Measurements from ENCODE around the gene SDCCAG8. TPM values are rescaled to one million over a fixed set of nuclear protein-coding genes. Genes with fewer than 3 reads are reported as not detected.

Gene SDCCAG8
- total RNA-seq, 1 experiment from 2014 or later: 10.0 TPM

DNA sequence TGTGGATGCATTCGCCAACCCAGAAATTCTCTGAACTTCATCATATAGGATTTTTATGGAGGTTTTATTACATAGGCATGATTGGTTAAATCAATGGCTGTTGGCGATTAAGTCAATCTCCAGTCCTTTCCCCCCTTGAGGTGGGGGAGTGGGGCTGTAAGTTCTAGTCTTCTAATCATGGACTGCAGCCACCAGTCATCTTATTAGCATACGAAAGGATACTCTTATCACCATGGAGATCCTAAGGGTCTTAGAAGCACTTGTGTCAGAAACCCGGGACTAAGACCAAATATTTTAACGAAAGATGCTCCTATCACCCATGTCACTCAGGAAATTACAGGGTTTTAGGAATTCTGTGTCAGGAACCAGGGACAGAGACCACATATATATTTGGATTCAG is 36.3 kb downstream of the SDCCAG8 start:
- H2BK15ac ChIP-seq (ENCODE audit: low read depth, low read length): no peak overlapping the region
- H3K56ac ChIP-seq (ENCODE audit: insufficient read length, low read depth, low read length): no peak overlapping the region
- H3T11ph ChIP-seq (ENCODE audit: low read length): no peak overlapping the region
- H3K36me3 Mint-ChIP-seq (ENCODE audit: insufficient read depth in 1 of 3, low read depth in 3 of 3): peaks cover 0 to 3% (median 0%) of the 10 kb centered on the region in 3 experiments; a peak in 1 of 7 replicates
- no peaks in the 10 kb centered on the region; the same call in 1 of the 2 replicates for H3K4me1 ChIP-seq (ENCODE audit: insufficient read depth, low read length)
- H4K8ac ChIP-seq (replicated peaks; ENCODE audit: insufficient read length, low read depth, low read length): no peak overlapping the region
- H3K9me3 Mint-ChIP-seq: peaks cover 0 to 3% of the 10 kb centered on the region in 2 experiments; a peak in 1 of 5 replicates
- no peak overlapping the region for H2BK12ac ChIP-seq (ENCODE audit: insufficient read length, low read depth, low read length)
- no peak overlapping the region for H4K5ac ChIP-seq (ENCODE audit: insufficient read length, low read depth, low read length)
- H4K91ac ChIP-seq (ENCODE audit: insufficient read length, low read depth, low read length): no peak overlapping the region
- no peak overlapping the region for H3K27ac ChIP-seq (ENCODE audit: insufficient read length, low read depth, low read length)
- H2BK20ac ChIP-seq (ENCODE audit: low read depth, low read length, poor library complexity, severe bottlenecking): no peak overlapping the region
- no peak for DNase-seq
- no peak overlapping the region for H3K14ac ChIP-seq (ENCODE audit: insufficient read depth, low read length)
- no peaks in the 10 kb centered on the region for H3K27me3 Mint-ChIP-seq (ENCODE audit: low read depth)
- no peaks in the 10 kb centered on the region for H3K79me1 ChIP-seq (ENCODE audit: insufficient read depth, low read depth, low read length, poor library complexity, severe bottlenecking)
- H2AK5ac ChIP-seq (ENCODE audit: insufficient read length, low read length): no peak overlapping the region
- WGBS (ENCODE audit: extremely low coverage, insufficient read length, low lambda C conversion rate): no CpG with 5 or more reads among the region's 5 CpGs
- no peak overlapping the region for H3K9ac ChIP-seq (ENCODE audit: extremely low read depth, insufficient read length, low read length)
- no peak overlapping the region for H3K4me2 ChIP-seq (ENCODE audit: insufficient read depth, insufficient read length, low read length)
- H2AFZ ChIP-seq (ENCODE audit: low read length): no peak overlapping the region
- no peaks in the 10 kb centered on the region for H3K23me2 ChIP-seq (ENCODE audit: insufficient read length, low read depth, low read length, poor library complexity, severe bottlenecking)
- H3K27ac Mint-ChIP-seq: no peak overlapping the region
- peaks cover 14 to 29% of the 10 kb centered on the region in 2 experiments for H3K4me1 Mint-ChIP-seq
- H2BK5ac ChIP-seq (ENCODE audit: insufficient read length, low read length): no peak overlapping the region
- H3K79me2 ChIP-seq (ENCODE audit: insufficient read depth, low read length): no peaks in the 10 kb centered on the region
- no peaks in the 10 kb centered on the region for H3K9me3 ChIP-seq (ENCODE audit: control insufficient read depth, low read depth, low read length)
- H3K23ac ChIP-seq (ENCODE audit: insufficient read length, low read depth, low read length): no peak overlapping the region
- no peaks in the 10 kb centered on the region for H3K27me3 ChIP-seq (ENCODE audit: insufficient read depth, low read length)
- no peaks in the 10 kb centered on the region for H4K20me1 ChIP-seq (ENCODE audit: control insufficient read depth, insufficient read depth, insufficient read length)
- no peak overlapping the region for H3K18ac ChIP-seq (ENCODE audit: insufficient read length, low read depth, low read length)
- H2BK120ac ChIP-seq (ENCODE audit: low read depth, low read length, poor library complexity, severe bottlenecking): no peak overlapping the region
- no peak overlapping the region for H3K4ac ChIP-seq (ENCODE audit: low read depth, low read length)
- TF ChIP-seq, protein P1, sequence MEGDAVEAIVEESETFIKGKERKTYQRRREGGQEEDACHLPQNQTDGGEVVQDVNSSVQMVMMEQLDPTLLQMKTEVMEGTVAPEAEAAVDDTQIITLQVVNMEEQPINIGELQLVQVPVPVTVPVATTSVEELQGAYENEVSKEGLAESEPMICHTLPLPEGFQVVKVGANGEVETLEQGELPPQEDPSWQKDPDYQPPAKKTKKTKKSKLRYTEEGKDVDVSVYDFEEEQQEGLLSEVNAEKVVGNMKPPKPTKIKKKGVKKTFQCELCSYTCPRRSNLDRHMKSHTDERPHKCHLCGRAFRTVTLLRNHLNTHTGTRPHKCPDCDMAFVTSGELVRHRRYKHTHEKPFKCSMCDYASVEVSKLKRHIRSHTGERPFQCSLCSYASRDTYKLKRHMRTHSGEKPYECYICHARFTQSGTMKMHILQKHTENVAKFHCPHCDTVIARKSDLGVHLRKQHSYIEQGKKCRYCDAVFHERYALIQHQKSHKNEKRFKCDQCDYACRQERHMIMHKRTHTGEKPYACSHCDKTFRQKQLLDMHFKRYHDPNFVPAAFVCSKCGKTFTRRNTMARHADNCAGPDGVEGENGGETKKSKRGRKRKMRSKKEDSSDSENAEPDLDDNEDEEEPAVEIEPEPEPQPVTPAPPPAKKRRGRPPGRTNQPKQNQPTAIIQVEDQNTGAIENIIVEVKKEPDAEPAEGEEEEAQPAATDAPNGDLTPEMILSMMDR (conservative IDR thresholded peaks at IDR 0.05): no peak
- H3K4me3 Mint-ChIP-seq: no peak overlapping the region
